Endothelial cell of umbilical vein (primary cell): ENCODE measurements around the gene ANAPC13. TPM values are rescaled to one million over a fixed set of nuclear protein-coding genes. Genes with fewer than 3 reads are reported as not detected.

Experiments used
- BruUV-seq: library from RNA; stranded (reverse); fragments of 400-500 nt; replicated peaks from 2 replicates; lab custom pipeline; 2021; lab: Mats Ljungman, UMichigan
- CTCF ChIA-PET: fragments of 300-600, 350-600 bp; sonication (Branson Sonifier 250); formaldehyde crosslinking; loops from one replicate; lab custom pipeline; 2021; ENCODE audit warnings: antibody characterized with exemption, inconsistent platforms; lab: Charles Lee
- POLR2A ChIA-PET: fragments of 300-600, 350-600 bp; sonication (Branson Sonifier 250); formaldehyde crosslinking; loops from one replicate; lab custom pipeline; 2021; ENCODE audit warnings: antibody characterized with exemption, inconsistent platforms; lab: Charles Lee
- DNase-seq: peaks from one replicate; pipeline ENCODE4 v3.0.0-alpha.2; 2011; ENCODE audit warnings: low read depth, low spot score
- FAIRE-seq: peaks from 2 replicates; lab custom pipeline; 2011; peaks lifted over from hg19 to GRCh38; lab: Jason Lieb, UNC
- H2AFZ ChIP-seq: 2 replicates; pipeline ENCODE4 v1.6.0; 2012; ENCODE audit warnings: low read depth, low read length, control low read depth, inconsistent platforms
- H3K27ac ChIP-seq: 2 replicates; pipeline ENCODE4 v1.5.1; 2011; ENCODE audit warnings: low read depth, mild to moderate bottlenecking, control low read depth, low read length, moderate library complexity; ENCODE audit not compliant: insufficient read depth
- H3K27me3 ChIP-seq, 2 experiments: 2 replicates each; pipeline versions ENCODE4 v1.6.0 to v1.6.1; 2011; ENCODE audit warnings: low read length in 2 of 2, mixed read lengths in 1 of 2; ENCODE audit not compliant: control insufficient read depth in 2 of 2, insufficient read depth in 2 of 2
- H3K36me3 ChIP-seq, 2 experiments: 2 replicates in 1 of 2; 3 replicates in 1 of 2; pipeline ENCODE4 v1.5.1; 2011; ENCODE audit warnings: low read length in 2 of 2, mild to moderate bottlenecking in 1 of 2, moderate library complexity in 1 of 2; ENCODE audit not compliant: control insufficient read depth in 2 of 2, insufficient read depth in 2 of 2; ENCODE audit errors: extremely low read depth in 1 of 2
- H3K4me1 ChIP-seq: 3 replicates; pipeline ENCODE4 v1.5.1; 2011; ENCODE audit warnings: mild to moderate bottlenecking, low read length; ENCODE audit not compliant: control insufficient read depth, insufficient read depth; ENCODE audit errors: extremely low read depth
- H3K4me2 ChIP-seq: 2 replicates; pipeline ENCODE4 v1.6.1; 2011; ENCODE audit warnings: low read length, control low read depth, mixed read lengths; ENCODE audit not compliant: insufficient read depth
- H3K4me3 ChIP-seq, 3 experiments: fragments of 200-600 bp in 1 of 3; sonication (generic), shearing (Covaris generic) in 1 of 3; replicated peaks in 1 of 3; 2 replicates each; pipeline ENCODE4 v1.5.1; 2011 to 2016; ENCODE audit warnings: control low read depth in 3 of 3, low read length in 3 of 3, mild to moderate bottlenecking in 2 of 3, inconsistent platforms in 1 of 3, low read depth in 1 of 3, moderate library complexity in 1 of 3; ENCODE audit not compliant: insufficient read depth in 1 of 3
- H3K79me2 ChIP-seq: 2 replicates; pipeline ENCODE4 v1.6.0; 2012; ENCODE audit warnings: low read length, inconsistent platforms; ENCODE audit not compliant: control insufficient read depth, insufficient read depth
- H3K9ac ChIP-seq: replicated peaks from 2 replicates; pipeline ENCODE3; 2011; ENCODE audit warnings: low read length, control low read depth; ENCODE audit not compliant: insufficient read depth; ENCODE audit errors: extremely low read depth
- H3K9me1 ChIP-seq: replicated peaks from 3 replicates; pipeline ENCODE4 v1.6.0; 2011; ENCODE audit warnings: mild to moderate bottlenecking, low read length; ENCODE audit not compliant: control insufficient read depth, insufficient read depth; ENCODE audit errors: extremely low read depth
- H3K9me3 ChIP-seq: replicated peaks from 2 replicates; pipeline ENCODE4 v1.5.1; 2012; ENCODE audit warnings: low read length, inconsistent platforms; ENCODE audit not compliant: control insufficient read depth, insufficient read depth
- H4K20me1 ChIP-seq: replicated peaks from 2 replicates; pipeline ENCODE3; 2011; ENCODE audit warnings: mild to moderate bottlenecking, low read length; ENCODE audit not compliant: control insufficient read depth, insufficient read depth; ENCODE audit errors: extremely low read depth
- GATA2 ChIP-seq: IDR thresholded peaks from 2 replicates; pipeline ENCODE4 v1.7.0; 2011; ENCODE audit warnings: low read depth, mild to moderate bottlenecking, moderate library complexity, mixed read lengths, low read length; ENCODE audit not compliant: insufficient read length, insufficient read depth
- POLR2AphosphoS5 ChIP-seq: IDR thresholded peaks from 2 replicates; pipeline ENCODE4 v1.6.1; 2012; ENCODE audit warnings: low read depth, mild to moderate bottlenecking, control low read depth, low read length, moderate library complexity; ENCODE audit not compliant: insufficient read depth
- dilution Hi-C: fragments of 300-500 bp; cut with MboI; formaldehyde crosslinking; loops from one replicate; pipeline ENCODE4 v1.15.0; 2019; ENCODE audit warnings: low sequenced_read_pairs; ENCODE audit not compliant: extremely low pct_ligation_motif_present
- intact Hi-C: fragments of 100-400 bp; cut with micrococcal nuclease; formaldehyde crosslinking; loops from one replicate; pipeline ENCODE4 v1.10.0; 2022
- polyA plus RNA-seq, 4 experiments: library from polyadenylated mRNA; depleted of rRNA in 3 of 4; stranded (reverse) in 3 of 4; unstranded in 1 of 4; fragments of >200 nt; gene quantifications; 2 replicates each; pipeline versions ENCODE4 v1.2.1 to v1.2.3, GENCODE V29; 2011 to 2012; ENCODE audit warnings: missing spikeins in 1 of 4
- total RNA-seq: library from RNA; stranded (reverse); gene quantifications from 2 replicates; pipeline ENCODE4 v1.2.3, GENCODE V29; 2021
- TF ChIP-seq, protein P1 (sequence below), 2 donors: IDR thresholded peaks; 1 replicate in 1 of 2; 2 replicates in 1 of 2; pipeline ENCODE4 v1.5.1; 2011; ENCODE audit warnings: low read length in 2 of 2, mild to moderate bottlenecking in 2 of 2, moderate library complexity in 2 of 2, control low read depth in 1 of 2, inconsistent platforms in 1 of 2, low read depth in 1 of 2; ENCODE audit not compliant: insufficient read depth in 1 of 2; ENCODE audit errors: extremely low read depth in 1 of 2

ANAPC13 gene
- total and polyA plus RNA-seq, 2 donors (not counting 3 experiments of a cell fraction or from before 2014, with no cell fraction given): 48.4 to 50.8 TPM

DNA sequence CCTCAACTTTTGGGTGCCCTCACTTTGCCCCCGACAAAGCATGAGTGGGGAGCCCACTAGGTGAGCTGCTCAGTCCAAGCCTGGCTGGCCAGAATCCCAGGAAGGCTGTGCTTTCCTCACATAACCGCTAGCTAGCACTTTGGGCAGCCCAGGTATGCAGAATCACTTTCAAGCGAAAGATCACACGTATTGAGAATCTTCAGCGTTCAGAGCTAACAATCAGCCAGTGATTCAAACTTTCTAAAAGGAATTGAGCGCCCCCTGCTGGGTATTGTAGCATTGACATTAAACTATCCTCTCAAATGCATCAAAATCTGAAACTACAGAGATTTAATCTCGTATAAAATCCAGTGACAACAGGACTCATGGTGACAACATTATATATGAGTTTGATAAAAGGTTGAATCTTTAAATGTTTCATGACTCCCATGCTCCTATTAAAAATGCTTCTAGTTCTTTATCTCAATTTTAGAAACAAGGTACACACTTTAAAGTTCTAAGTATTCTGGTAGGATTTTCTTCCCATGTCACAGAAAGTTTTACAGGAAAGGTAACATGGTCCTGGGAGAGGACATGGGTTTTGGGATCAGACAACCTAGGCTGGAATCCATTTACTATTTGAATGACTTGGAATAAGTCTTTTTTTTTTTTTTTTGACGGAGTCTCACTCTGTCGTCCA is 11.8 kb downstream of the ANAPC13 start:
- Histone ChIP-seq H3K4me1 (peaks cover 13% of the 10 kb centered on the region), H3K4me2 (no peak overlapping the region), H2AFZ (no peak overlapping the region), H3K27me3 (no peaks in the 10 kb centered on the region), H3K9me3 (no peaks in the 10 kb centered on the region), H3K9me1 (no peaks in the 10 kb centered on the region), H3K4me3 (no peak overlapping the region), H4K20me1 (no peaks in the 10 kb centered on the region), H3K79me2 (no peaks in the 10 kb centered on the region), H3K36me3 (peaks cover 7 to 17% of the 10 kb centered on the region in 2 experiments), H3K27ac (no peak overlapping the region), H3K9ac (no peak overlapping the region)
- peak; percentile 73 for DNase-seq
- BruUV-seq: no TSS peak
- ChIA-PET CTCF (interaction anchor here (0.6 to 8.5 kb wide), 41 partner anchors 9 to 1009 kb away, joined by 3 to 296 read pairs (median 6); partner anchors contain the start of genes AMOTL2, ANAPC13 and CEP63), POLR2A (interaction anchor here (0.6 to 1.0 kb wide), 2 partner anchors 100 to 105 kb away, joined by 3 to 4 read pairs; partner anchors contain the start of gene AMOTL2)
- FAIRE-seq: peak; percentile 93
- intact Hi-C loops: loop anchor here (1.0 to 5.0 kb wide), 7 partner anchors 47 to 542 kb away; no protein-coding TSS in a partner anchor
- dilution Hi-C loops: no loop called here
- no peak for TF ChIP-seq POLR2AphosphoS5
- TF ChIP-seq GATA2: peak; percentile 17
- TF ChIP-seq, protein P1, sequence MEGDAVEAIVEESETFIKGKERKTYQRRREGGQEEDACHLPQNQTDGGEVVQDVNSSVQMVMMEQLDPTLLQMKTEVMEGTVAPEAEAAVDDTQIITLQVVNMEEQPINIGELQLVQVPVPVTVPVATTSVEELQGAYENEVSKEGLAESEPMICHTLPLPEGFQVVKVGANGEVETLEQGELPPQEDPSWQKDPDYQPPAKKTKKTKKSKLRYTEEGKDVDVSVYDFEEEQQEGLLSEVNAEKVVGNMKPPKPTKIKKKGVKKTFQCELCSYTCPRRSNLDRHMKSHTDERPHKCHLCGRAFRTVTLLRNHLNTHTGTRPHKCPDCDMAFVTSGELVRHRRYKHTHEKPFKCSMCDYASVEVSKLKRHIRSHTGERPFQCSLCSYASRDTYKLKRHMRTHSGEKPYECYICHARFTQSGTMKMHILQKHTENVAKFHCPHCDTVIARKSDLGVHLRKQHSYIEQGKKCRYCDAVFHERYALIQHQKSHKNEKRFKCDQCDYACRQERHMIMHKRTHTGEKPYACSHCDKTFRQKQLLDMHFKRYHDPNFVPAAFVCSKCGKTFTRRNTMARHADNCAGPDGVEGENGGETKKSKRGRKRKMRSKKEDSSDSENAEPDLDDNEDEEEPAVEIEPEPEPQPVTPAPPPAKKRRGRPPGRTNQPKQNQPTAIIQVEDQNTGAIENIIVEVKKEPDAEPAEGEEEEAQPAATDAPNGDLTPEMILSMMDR (IDR thresholded peaks at IDR 0.05; ENCODE audit: extremely low read depth in 1 of 2, insufficient read depth in 1 of 2, low read depth in 1 of 2, low read length in 2 of 2): peak; percentile 61 to 63
